PFSK-1 (cell line): ENCODE data around the gene ANKRD60.

ENCODE experiments used
- FOXP2 ChIP-seq: optimal IDR thresholded peaks from 2 replicates; pipeline ENCODE3; 2011; ENCODE audit warnings: borderline replicate concordance, control low read depth, inconsistent platforms; ENCODE audit not compliant: insufficient read depth; ENCODE audit errors: extremely low read length, extremely low read depth
- POLR2AphosphoS5 ChIP-seq: IDR thresholded peaks from 2 replicates; pipeline ENCODE4 v1.6.1; 2012; ENCODE audit warnings: low read depth, mild to moderate bottlenecking, control low read depth, low read length, moderate library complexity
- REST ChIP-seq, 2 experiments: IDR thresholded peaks; 2 replicates each; pipeline versions ENCODE4 v1.6.1 to v1.8.0; 2011 to 2012; ENCODE audit warnings: low read depth in 2 of 2, low read length in 2 of 2, control low read depth in 1 of 2, inconsistent platforms in 1 of 2, mild to moderate bottlenecking in 1 of 2, moderate library complexity in 1 of 2; ENCODE audit not compliant: insufficient read depth in 1 of 2
- SIN3A ChIP-seq: IDR thresholded peaks from 2 replicates; pipeline ENCODE4 v1.6.1; 2012; ENCODE audit warnings: mild to moderate bottlenecking, low read length, moderate library complexity, borderline replicate concordance; ENCODE audit not compliant: insufficient read depth
- TAF1 ChIP-seq: IDR thresholded peaks from 2 replicates; pipeline ENCODE4 v1.6.1; 2012; ENCODE audit warnings: low read length, control low read depth, borderline replicate concordance; ENCODE audit not compliant: insufficient read depth

ANKRD60 gene

GRCh38 chr20:58209652-58210397, 18.6 kb downstream of the ANKRD60 start:
- TF ChIP-seq FOXP2, result peak; percentile 93
- TF ChIP-seq SIN3A, result no peak
- TF ChIP-seq REST (IDR thresholded peaks at IDR 0.05; ENCODE audit: insufficient read depth in 1 of 2, low read depth in 2 of 2, low read length in 2 of 2), result no peak

- TF ChIP-seq POLR2AphosphoS5, result no peak
- TF ChIP-seq REST (IDR thresholded peaks at IDR 0.05; ENCODE audit: insufficient read depth in 1 of 2, low read depth in 2 of 2, low read length in 2 of 2), result no peak
- no peak for TF ChIP-seq SIN3A
- TF ChIP-seq FOXP2, result no peak
Measured at GRCh38 chr20:58208944-58209343, 19.5 kb downstream of the ANKRD60 start.

DNA sequence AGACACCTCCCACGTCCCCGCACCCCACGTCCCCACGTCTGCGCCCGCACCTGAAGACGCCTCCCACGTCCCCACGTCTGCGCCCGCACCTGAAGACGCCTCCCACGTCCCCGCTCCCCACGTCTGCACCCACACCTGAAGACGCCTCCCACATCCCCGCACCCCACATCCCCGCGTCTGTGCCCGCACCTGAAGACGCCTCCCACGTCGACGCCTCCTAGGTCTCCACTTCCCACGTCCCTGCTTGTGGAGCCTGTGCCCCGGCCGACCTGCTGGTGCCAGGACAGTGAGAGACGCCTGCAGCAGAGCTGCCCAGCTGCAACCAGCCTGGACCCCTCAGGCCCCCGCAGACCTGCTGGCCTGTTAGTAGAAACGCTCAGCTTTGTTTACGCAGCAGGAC, 22.6 kb downstream of the ANKRD60 start:
- TF ChIP-seq TAF1, result no peak
- no peak for TF ChIP-seq REST (IDR thresholded peaks at IDR 0.05; ENCODE audit: insufficient read depth in 1 of 2, low read depth in 2 of 2, low read length in 2 of 2)
- no peak for TF ChIP-seq FOXP2
- TF ChIP-seq SIN3A, result no peak
- TF ChIP-seq POLR2AphosphoS5, result no peak

DNA sequence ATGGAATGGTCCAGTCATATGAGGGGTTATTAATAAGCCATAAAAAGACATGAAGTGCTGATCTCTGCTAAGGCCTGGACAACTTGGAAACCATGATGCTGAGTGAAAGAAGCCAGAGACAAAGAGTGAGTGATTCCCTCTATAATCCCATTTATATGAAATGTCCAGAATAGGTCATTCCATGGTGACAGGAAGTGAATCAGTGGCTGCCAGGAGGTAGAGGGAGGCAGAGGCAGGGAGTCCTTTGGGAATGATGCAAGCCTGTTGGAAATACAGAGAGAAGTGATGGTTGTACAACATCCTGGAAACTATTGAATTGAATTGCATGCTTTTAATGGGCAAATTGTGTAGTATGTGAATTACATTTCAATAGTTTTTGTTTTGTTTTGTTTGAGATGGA, 26.4 kb downstream of the ANKRD60 start:
- no peak for TF ChIP-seq FOXP2
- no peak for TF ChIP-seq SIN3A
- TF ChIP-seq POLR2AphosphoS5, result no peak
- TF ChIP-seq TAF1, result no peak
- no peak for TF ChIP-seq REST (IDR thresholded peaks at IDR 0.05; ENCODE audit: insufficient read depth in 1 of 2, low read depth in 2 of 2, low read length in 2 of 2)

DNA sequence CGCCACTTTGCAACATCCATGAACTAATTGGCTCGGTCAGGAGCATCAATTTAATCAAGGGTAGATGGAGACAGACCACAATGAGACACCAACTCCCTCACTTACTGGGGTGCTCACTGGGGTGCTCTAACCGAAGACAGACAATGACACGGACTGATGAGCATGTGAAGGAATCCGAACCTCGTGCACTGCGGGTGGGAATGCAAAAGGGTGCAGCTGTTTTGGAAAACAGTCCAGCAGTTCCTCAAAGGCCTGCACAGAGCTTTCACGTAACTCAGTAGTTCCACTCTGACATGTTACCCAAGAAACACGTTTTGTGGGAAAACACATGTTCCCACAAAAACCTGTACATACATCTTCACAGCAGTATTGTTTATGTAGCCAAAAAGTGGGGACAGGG, 26.8 kb downstream of the ANKRD60 start:
- TF ChIP-seq FOXP2 (no peak), SIN3A (no peak), POLR2AphosphoS5 (no peak), TAF1 (no peak), REST (IDR thresholded peaks at IDR 0.05; ENCODE audit: insufficient read depth in 1 of 2, low read depth in 2 of 2, low read length in 2 of 2) (no peak)
